SK-N-SH (cell line): Measurements from ENCODE around the gene SCART1.

Experiments
- CHD2 ChIP-seq: fragments of 150-350 bp; IDR thresholded peaks from 2 replicates; pipeline ENCODE4 v1.6.1; 2018; ENCODE audit warnings: low read length; ENCODE audit not compliant: partially characterized antibody
- CTCF ChIP-seq: fragments of 200-600 bp; sonication (generic); IDR thresholded peaks from 2 replicates; pipeline ENCODE4 v1.6.1; 2017; ENCODE audit warnings: antibody characterized with exemption, mild to moderate bottlenecking, moderate library complexity
- FOXM1 ChIP-seq: IDR thresholded peaks from 2 replicates; pipeline ENCODE4 v1.4.0; 2012; ENCODE audit warnings: low read depth, mild to moderate bottlenecking
- MAX ChIP-seq: IDR thresholded peaks from 2 replicates; pipeline ENCODE4 v1.4.0; 2012; ENCODE audit warnings: low read depth
- RFX5 ChIP-seq: IDR thresholded peaks from 2 replicates; pipeline ENCODE4 v1.6.1; 2012; ENCODE audit warnings: mild to moderate bottlenecking, improper control_type of control experiment, low read length
- USF2 ChIP-seq: fragments of 150-350 bp; IDR thresholded peaks from 2 replicates; pipeline ENCODE4 v1.6.1; 2017; ENCODE audit warnings: antibody characterized with exemption, low read length, low read depth, borderline replicate concordance
- ZBTB33 ChIP-seq: IDR thresholded peaks from 2 replicates; pipeline ENCODE4 v1.4.0; 2012; ENCODE audit warnings: low read depth, borderline replicate concordance

- TF ChIP-seq USF2 (no peak), FOXM1 (no peak), CTCF (no peak), CHD2 (no peak), ZBTB33 (no peak), MAX (no peak), RFX5 (no peak)
Observed at GRCh38 chr10:133467286-133467911, 13.7 kb downstream of the SCART1 start.
